Activated gamma-delta T cell treated with Interleukin-2 at 50 U/mL for 16 hours (primary cell): ENCODE results near the gene FBLN7.
A peak's percentile ranks its signal among the peaks of the same experiment; 100 is the strongest.
"Not testable (repeated sequence)": the region's sequence is repeated elsewhere in the genome, so short reads cannot be mapped to it uniquely, and the experiment has no call there.

ENCODE experiments used
- DNase-seq: peaks from one replicate; pipeline ENCODE4 v3.0.0-alpha.2; 2020

Gene FBLN7

GRCh38 chr2:112138159-112139032 is at the start of gene FBLN7:
FBLN7 (plus strand) TSS chr2:112138385; CDS start chr2:112138656, 271 bp downstream.
- no peak for DNase-seq

- DNase-seq: no peak
These were observed 48.8 kb upstream of the FBLN7 start for GRCh38 chr2:112089375-112089774.

GRCh38 chr2:112092286-112093041 is 45.7 kb upstream of the FBLN7 start:
- no peak for DNase-seq

- DNase-seq: no peak
These were observed 45.0 kb upstream of the FBLN7 start for GRCh38 chr2:112093216-112093615.

- DNase-seq: no peak
These were observed 42.5 kb upstream of the FBLN7 start for GRCh38 chr2:112095681-112096080.

GRCh38 chr2:112096098-112096497 is 42.1 kb upstream of the FBLN7 start:
- no peak for DNase-seq

- DNase-seq: no peak
These were observed 29.9 kb upstream of the FBLN7 start for GRCh38 chr2:112108178-112108832.

- no peak for DNase-seq
These were observed 28.9 kb upstream of the FBLN7 start for GRCh38 chr2:112109278-112109677.

- DNase-seq: no peak
These were observed 27.2 kb upstream of the FBLN7 start for GRCh38 chr2:112110966-112111365.

GRCh38 chr2:112113354-112113753 is 24.8 kb upstream of the FBLN7 start:
- not testable (repeated sequence) for DNase-seq

GRCh38 chr2:112118148-112118547 is 20.0 kb upstream of the FBLN7 start:
- DNase-seq: no peak

GRCh38 chr2:112121682-112122254 is 16.4 kb upstream of the FBLN7 start:
- peak; percentile 45 for DNase-seq

- DNase-seq: no peak
These were observed 9.1 kb upstream of the FBLN7 start for GRCh38 chr2:112129060-112129459.

- DNase-seq: no peak
These were observed 4.8 kb upstream of the FBLN7 start for GRCh38 chr2:112133344-112133743.

GRCh38 chr2:112134120-112134519 is 4.1 kb upstream of the FBLN7 start:
- DNase-seq: no peak

GRCh38 chr2:112136096-112136495 is 2.1 kb upstream of the FBLN7 start:
- no peak for DNase-seq

- no peak for DNase-seq
These were observed 548 bp upstream of the FBLN7 start for GRCh38 chr2:112137516-112138158.

GRCh38 chr2:112139033-112139614 is 939 bp downstream of the FBLN7 start:
- not testable (repeated sequence) for DNase-seq

GRCh38 chr2:112139661-112140204 is 1.5 kb downstream of the FBLN7 start:
- DNase-seq: not testable (repeated sequence)

GRCh38 chr2:112140205-112140802 is 2.1 kb downstream of the FBLN7 start:
- no peak for DNase-seq

GRCh38 chr2:112140899-112141625 is 2.9 kb downstream of the FBLN7 start:
- no peak for DNase-seq
